Measurements from ENCODE around the gene ACE2.

Gene ACE2

DNA sequence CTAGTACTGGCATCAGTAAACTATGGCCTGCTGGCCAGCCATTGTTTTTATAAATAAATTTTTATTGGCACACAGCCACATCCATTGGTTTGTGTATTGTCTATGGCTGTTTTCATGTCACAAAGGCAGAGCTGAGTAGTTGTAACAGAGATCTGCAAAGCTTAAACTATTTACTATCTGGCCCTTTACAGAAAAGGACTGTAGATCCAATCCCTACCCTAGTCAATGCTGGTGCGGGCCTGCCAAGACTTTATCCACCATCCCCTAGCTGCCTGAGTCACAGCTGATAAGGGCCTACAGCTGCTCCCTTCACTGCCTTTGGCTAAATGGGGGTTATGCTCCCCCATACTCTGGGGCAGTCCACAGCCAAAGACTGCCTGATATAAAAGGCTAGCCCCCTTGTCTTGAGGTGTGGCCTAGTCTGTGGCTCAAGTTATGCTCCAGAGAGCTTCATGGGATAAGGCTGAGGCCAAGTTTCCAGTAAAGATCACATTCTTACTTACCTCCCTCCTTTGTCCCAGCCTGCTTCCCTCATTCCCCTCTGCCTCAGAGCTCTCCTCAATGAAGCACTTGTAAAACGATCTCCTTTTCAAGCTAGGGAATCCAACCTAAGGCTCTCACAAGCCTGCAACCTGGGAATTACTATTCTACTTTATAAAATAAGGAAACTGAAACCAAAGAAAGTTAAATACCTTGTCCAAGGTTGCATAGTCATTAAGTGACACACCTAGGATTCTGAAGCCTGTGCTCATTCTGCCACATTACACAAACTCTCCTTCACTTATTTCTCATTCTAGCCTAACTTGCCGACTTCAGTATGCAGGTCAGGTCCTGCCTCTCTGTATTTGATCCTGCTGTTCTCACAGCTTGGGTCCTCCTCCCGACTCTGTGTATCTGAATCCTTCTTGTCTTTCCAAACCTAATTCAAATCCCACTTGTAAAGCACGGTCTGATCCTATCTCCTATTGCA lies 20.7 kb downstream of the ACE2 start:
- Histone ChIP-seq H3K9me3 (ENCODE audit: control insufficient read depth in 5 of 5, low read length in 5 of 5) (peaks cover 0 to 5% (median 0%) of the 10 kb centered on the region in 5 donors), H3K27me3 (ENCODE audit: control insufficient read depth in 5 of 5, insufficient read depth in 4 of 5, low read length in 5 of 5) (peaks cover 0 to 18% (median 9%) of the 10 kb centered on the region in 5 donors), H3K9ac (ENCODE audit: low read length in 5 of 5) (no peak overlapping the region), H3K36me3 (ENCODE audit: control insufficient read depth in 5 of 5, insufficient read depth in 5 of 5, low read length in 5 of 5) (no peaks in the 10 kb centered on the region), H3K4me3 (ENCODE audit: low read depth in 1 of 5, low read length in 5 of 5) (no peak overlapping the region), H3K27ac (ENCODE audit: low read depth, low read length) (no peak overlapping the region), H3K4me1 (ENCODE audit: control insufficient read depth in 5 of 5, insufficient read depth in 5 of 5, low read length in 5 of 5) (peaks cover 0 to 3% (median 0%) of the 10 kb centered on the region in 5 donors)

DNA sequence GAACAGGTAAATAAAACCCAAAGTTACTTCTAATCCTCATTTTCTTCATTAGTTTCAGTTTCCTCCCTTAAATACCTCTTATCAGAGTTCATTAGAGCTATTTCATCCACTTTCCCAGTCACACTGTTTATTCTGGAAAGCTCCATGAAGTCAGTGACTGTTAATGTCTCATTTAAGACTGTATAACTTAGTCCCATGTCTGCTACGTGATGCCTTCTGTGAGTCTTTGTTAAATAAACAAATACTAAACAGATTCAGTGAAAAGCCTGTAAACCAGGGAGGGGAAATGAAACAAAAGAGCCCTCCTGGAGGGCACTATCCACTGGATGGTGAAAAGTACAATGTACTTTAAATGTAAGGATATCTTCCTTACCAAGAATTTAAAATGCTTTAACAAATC lies 24.7 kb downstream of the ACE2 start:
- Histone ChIP-seq H3K27me3 (ENCODE audit: control insufficient read depth in 5 of 5, insufficient read depth in 4 of 5, low read length in 5 of 5) (peaks cover 3 to 33% (median 11%) of the 10 kb centered on the region in 5 donors), H3K36me3 (ENCODE audit: control insufficient read depth in 5 of 5, insufficient read depth in 5 of 5, low read length in 5 of 5) (no peaks in the 10 kb centered on the region), H3K4me1 (ENCODE audit: control insufficient read depth in 5 of 5, insufficient read depth in 5 of 5, low read length in 5 of 5) (peaks cover 0 to 3% (median 0%) of the 10 kb centered on the region in 5 donors)

DNA sequence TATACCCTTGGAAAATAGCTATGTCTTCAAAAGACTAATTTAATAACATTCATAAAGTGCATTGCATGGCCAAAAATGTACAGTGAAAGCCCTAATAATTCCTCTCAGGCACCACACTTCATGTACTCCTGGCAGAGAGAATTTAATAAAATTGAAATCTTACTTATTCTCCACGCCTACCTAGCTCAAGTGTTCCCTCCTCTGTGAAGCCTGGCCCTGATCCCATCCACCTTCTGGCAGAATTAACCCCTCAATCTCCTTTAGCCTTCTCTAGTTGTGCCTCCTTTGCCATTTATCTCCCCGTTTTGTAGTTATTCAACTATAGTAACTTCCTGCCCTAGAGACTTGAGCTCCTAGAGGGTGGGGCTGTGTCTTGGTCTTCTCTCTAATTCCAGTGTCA lies 26.7 kb downstream of the ACE2 start:
- Histone ChIP-seq H3K4me3 (ENCODE audit: low read depth in 1 of 5, low read length in 5 of 5) (no peak overlapping the region), H3K36me3 (ENCODE audit: control insufficient read depth in 5 of 5, insufficient read depth in 5 of 5, low read length in 5 of 5) (no peaks in the 10 kb centered on the region), H3K4me1 (ENCODE audit: control insufficient read depth in 5 of 5, insufficient read depth in 5 of 5, low read length in 5 of 5) (no peaks in the 10 kb centered on the region), H3K27ac (ENCODE audit: low read depth, low read length) (no peak overlapping the region), H3K27me3 (ENCODE audit: control insufficient read depth in 5 of 5, insufficient read depth in 4 of 5, low read length in 5 of 5) (peaks cover 3 to 31% (median 10%) of the 10 kb centered on the region in 5 donors), H3K9me3 (ENCODE audit: control insufficient read depth in 5 of 5, low read length in 5 of 5) (no peaks in the 10 kb centered on the region), H3K9ac (ENCODE audit: low read length in 5 of 5) (no peak overlapping the region)

More for the DNA sequence above, 24.7 kb downstream of the ACE2 start:
- Histone ChIP-seq H3K9ac (ENCODE audit: low read length in 5 of 5) (no peak overlapping the region), H3K4me3 (ENCODE audit: low read depth in 1 of 5, low read length in 5 of 5) (no peak overlapping the region), H3K9me3 (ENCODE audit: control insufficient read depth in 5 of 5, low read length in 5 of 5) (no peaks in the 10 kb centered on the region), H3K27ac (ENCODE audit: low read depth, low read length) (no peak overlapping the region)

GRCh38 chrX:15570145-15570544 lies 30.6 kb downstream of the ACE2 start:
- Histone ChIP-seq H3K27ac (ENCODE audit: low read depth, low read length) (no peak overlapping the region), H3K9ac (ENCODE audit: low read length in 5 of 5) (no peak overlapping the region), H3K27me3 (ENCODE audit: control insufficient read depth in 5 of 5, insufficient read depth in 4 of 5, low read length in 5 of 5) (peaks cover 0 to 43% (median 12%) of the 10 kb centered on the region in 5 donors), H3K9me3 (ENCODE audit: control insufficient read depth in 5 of 5, low read length in 5 of 5) (no peaks in the 10 kb centered on the region), H3K36me3 (ENCODE audit: control insufficient read depth in 5 of 5, insufficient read depth in 5 of 5, low read length in 5 of 5) (no peaks in the 10 kb centered on the region), H3K4me1 (ENCODE audit: control insufficient read depth in 5 of 5, insufficient read depth in 5 of 5, low read length in 5 of 5) (peaks cover 0 to 6% (median 0%) of the 10 kb centered on the region in 5 donors), H3K4me3 (ENCODE audit: low read depth in 1 of 5, low read length in 5 of 5) (no peak overlapping the region)

GRCh38 chrX:15567886-15568616 lies 32.7 kb downstream of the ACE2 start:
- H3K27me3 ChIP-seq (ENCODE audit: control insufficient read depth in 5 of 5, insufficient read depth in 4 of 5, low read length in 5 of 5) = peaks cover 0 to 33% (median 9%) of the 10 kb centered on the region in 5 donors
- H3K9ac ChIP-seq (ENCODE audit: low read length in 5 of 5) = no peak overlapping the region
- no peak overlapping the region for H3K4me3 ChIP-seq (ENCODE audit: low read depth in 1 of 5, low read length in 5 of 5)
- no peaks in the 10 kb centered on the region for H3K36me3 ChIP-seq (ENCODE audit: control insufficient read depth in 5 of 5, insufficient read depth in 5 of 5, low read length in 5 of 5)
- H3K4me1 ChIP-seq (ENCODE audit: control insufficient read depth in 5 of 5, insufficient read depth in 5 of 5, low read length in 5 of 5) = peaks cover 0 to 6% (median 0%) of the 10 kb centered on the region in 5 donors
- no peak overlapping the region for H3K27ac ChIP-seq (ENCODE audit: low read depth, low read length)
- H3K9me3 ChIP-seq (ENCODE audit: control insufficient read depth in 5 of 5, low read length in 5 of 5) = no peaks in the 10 kb centered on the region

GRCh38 chrX:15567267-15567666 lies 33.5 kb downstream of the ACE2 start:
- H3K27me3 ChIP-seq (ENCODE audit: control insufficient read depth in 5 of 5, insufficient read depth in 4 of 5, low read length in 5 of 5) = peaks cover 0 to 29% (median 9%) of the 10 kb centered on the region in 5 donors
- no peak overlapping the region for H3K27ac ChIP-seq (ENCODE audit: low read depth, low read length)
- no peak overlapping the region for H3K9ac ChIP-seq (ENCODE audit: low read length in 5 of 5)
- H3K4me1 ChIP-seq (ENCODE audit: control insufficient read depth in 5 of 5, insufficient read depth in 5 of 5, low read length in 5 of 5) = peaks cover 0 to 6% (median 0%) of the 10 kb centered on the region in 5 donors
- H3K9me3 ChIP-seq (ENCODE audit: control insufficient read depth in 5 of 5, low read length in 5 of 5) = no peaks in the 10 kb centered on the region
- H3K4me3 ChIP-seq (ENCODE audit: low read depth in 1 of 5, low read length in 5 of 5) = no peak overlapping the region
- H3K36me3 ChIP-seq (ENCODE audit: control insufficient read depth in 5 of 5, insufficient read depth in 5 of 5, low read length in 5 of 5) = no peaks in the 10 kb centered on the region

- H3K9me3 ChIP-seq (ENCODE audit: control insufficient read depth in 5 of 5, low read length in 5 of 5) = no peaks in the 10 kb centered on the region
- no peak overlapping the region for H3K27ac ChIP-seq (ENCODE audit: low read depth, low read length)
- H3K36me3 ChIP-seq (ENCODE audit: control insufficient read depth in 5 of 5, insufficient read depth in 5 of 5, low read length in 5 of 5) = no peaks in the 10 kb centered on the region
- H3K27me3 ChIP-seq (ENCODE audit: control insufficient read depth in 5 of 5, insufficient read depth in 4 of 5, low read length in 5 of 5) = peaks cover under 1 to 27% (median 9%) of the 10 kb centered on the region in 5 donors
- H3K4me3 ChIP-seq (ENCODE audit: low read depth in 1 of 5, low read length in 5 of 5) = no peak overlapping the region
- H3K4me1 ChIP-seq (ENCODE audit: control insufficient read depth in 5 of 5, insufficient read depth in 5 of 5, low read length in 5 of 5) = peaks cover 0 to 6% (median 0%) of the 10 kb centered on the region in 5 donors
- H3K9ac ChIP-seq (ENCODE audit: low read length in 5 of 5) = no peak overlapping the region
These were observed 34.5 kb downstream of the ACE2 start for GRCh38 chrX:15566244-15566643.

GRCh38 chrX:15564981-15565579 lies 35.7 kb downstream of the ACE2 start:
- Histone ChIP-seq H3K9me3 (ENCODE audit: control insufficient read depth in 5 of 5, low read length in 5 of 5) (no peaks in the 10 kb centered on the region), H3K4me3 (ENCODE audit: low read depth in 1 of 5, low read length in 5 of 5) (no peak overlapping the region), H3K4me1 (ENCODE audit: control insufficient read depth in 5 of 5, insufficient read depth in 5 of 5, low read length in 5 of 5) (peaks cover 0 to 6% (median 0%) of the 10 kb centered on the region in 5 donors), H3K27me3 (ENCODE audit: control insufficient read depth in 5 of 5, insufficient read depth in 4 of 5, low read length in 5 of 5) (peaks cover 3 to 28% (median 13%) of the 10 kb centered on the region in 5 donors), H3K27ac (ENCODE audit: low read depth, low read length) (no peak overlapping the region), H3K36me3 (ENCODE audit: control insufficient read depth in 5 of 5, insufficient read depth in 5 of 5, low read length in 5 of 5) (no peaks in the 10 kb centered on the region), H3K9ac (ENCODE audit: low read length in 5 of 5) (no peak overlapping the region)

DNA sequence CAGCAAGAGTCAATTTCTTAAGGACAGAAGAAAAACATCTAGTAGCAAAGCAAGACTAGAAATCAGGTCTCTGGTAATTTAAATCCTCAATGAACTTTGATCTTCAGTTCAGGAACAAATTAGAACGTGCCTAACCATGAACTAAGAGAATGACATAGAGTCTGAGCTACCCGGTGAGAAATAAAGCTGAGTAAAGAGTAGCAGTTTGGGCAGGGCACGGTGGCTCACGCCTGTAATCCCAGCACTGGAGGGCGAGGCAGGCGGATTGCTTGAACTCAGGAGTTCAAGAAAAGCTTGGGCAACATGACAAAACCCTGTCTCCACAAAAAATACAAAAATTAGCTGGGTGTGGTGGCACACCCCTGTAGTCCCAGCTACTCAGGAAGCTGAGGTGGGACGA lies 37.7 kb downstream of the ACE2 start:
- no peaks in the 10 kb centered on the region for H3K9me3 ChIP-seq (ENCODE audit: control insufficient read depth in 5 of 5, low read length in 5 of 5)
- H3K36me3 ChIP-seq (ENCODE audit: control insufficient read depth in 5 of 5, insufficient read depth in 5 of 5, low read length in 5 of 5) = no peaks in the 10 kb centered on the region
- peaks cover 3 to 24% (median 13%) of the 10 kb centered on the region in 5 donors for H3K27me3 ChIP-seq (ENCODE audit: control insufficient read depth in 5 of 5, insufficient read depth in 4 of 5, low read length in 5 of 5)
- H3K9ac ChIP-seq (ENCODE audit: low read length in 5 of 5) = no peak overlapping the region
- no peak overlapping the region for H3K27ac ChIP-seq (ENCODE audit: low read depth, low read length)
- H3K4me3 ChIP-seq (ENCODE audit: low read depth in 1 of 5, low read length in 5 of 5) = no peak overlapping the region
- peaks cover 0 to 6% (median 0%) of the 10 kb centered on the region in 5 donors for H3K4me1 ChIP-seq (ENCODE audit: control insufficient read depth in 5 of 5, insufficient read depth in 5 of 5, low read length in 5 of 5)

All from subcutaneous abdominal adipose tissue (tissue), 5 donors.